ENCODE data around the gene MYO1A. TPM values are rescaled to one million over a fixed set of nuclear protein-coding genes. Genes with fewer than 3 reads are reported as not detected.
"Not testable (repeated sequence)": the region's sequence is repeated elsewhere in the genome, so short reads cannot be mapped to it uniquely, and the experiment has no call there.

Gene MYO1A
- total and polyA plus RNA-seq, 2 experiments from 2014 or later, result 1.5 TPM; not detected in 1

DNA sequence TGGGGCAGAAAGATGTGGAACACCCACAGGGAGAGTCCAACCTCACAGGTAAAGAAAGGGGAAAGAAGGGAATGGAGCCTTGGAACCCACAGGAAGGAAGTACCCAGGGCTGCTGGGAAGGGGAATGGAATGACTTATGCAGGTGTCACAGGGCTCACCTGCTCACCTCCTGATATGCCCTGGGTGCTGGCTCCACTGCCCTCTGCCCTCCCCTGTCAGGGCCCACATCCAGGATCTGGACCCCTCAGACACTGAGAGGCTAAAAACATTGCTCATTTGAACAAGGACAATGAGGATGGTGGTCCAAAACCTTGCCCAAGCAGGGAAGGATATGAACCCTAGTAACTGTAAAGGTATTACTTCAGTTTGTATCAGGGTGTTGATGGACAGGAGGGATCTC is 62.9 kb downstream of the MYO1A start:
- no peaks in the 10 kb centered on the region for H3K36me3 ChIP-seq
- no peak for DNase-seq (ENCODE audit: low read depth in 1 of 2, low spot score in 1 of 2)
- TF ChIP-seq, protein P1, sequence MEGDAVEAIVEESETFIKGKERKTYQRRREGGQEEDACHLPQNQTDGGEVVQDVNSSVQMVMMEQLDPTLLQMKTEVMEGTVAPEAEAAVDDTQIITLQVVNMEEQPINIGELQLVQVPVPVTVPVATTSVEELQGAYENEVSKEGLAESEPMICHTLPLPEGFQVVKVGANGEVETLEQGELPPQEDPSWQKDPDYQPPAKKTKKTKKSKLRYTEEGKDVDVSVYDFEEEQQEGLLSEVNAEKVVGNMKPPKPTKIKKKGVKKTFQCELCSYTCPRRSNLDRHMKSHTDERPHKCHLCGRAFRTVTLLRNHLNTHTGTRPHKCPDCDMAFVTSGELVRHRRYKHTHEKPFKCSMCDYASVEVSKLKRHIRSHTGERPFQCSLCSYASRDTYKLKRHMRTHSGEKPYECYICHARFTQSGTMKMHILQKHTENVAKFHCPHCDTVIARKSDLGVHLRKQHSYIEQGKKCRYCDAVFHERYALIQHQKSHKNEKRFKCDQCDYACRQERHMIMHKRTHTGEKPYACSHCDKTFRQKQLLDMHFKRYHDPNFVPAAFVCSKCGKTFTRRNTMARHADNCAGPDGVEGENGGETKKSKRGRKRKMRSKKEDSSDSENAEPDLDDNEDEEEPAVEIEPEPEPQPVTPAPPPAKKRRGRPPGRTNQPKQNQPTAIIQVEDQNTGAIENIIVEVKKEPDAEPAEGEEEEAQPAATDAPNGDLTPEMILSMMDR (IDR thresholded peaks at IDR 0.05; ENCODE audit: low read depth, low read length), result no peak
- H3K27ac ChIP-seq, result no peak overlapping the region
- H3K9me3 ChIP-seq (ENCODE audit: low read depth), result no peaks in the 10 kb centered on the region
- H3K4me1 ChIP-seq (ENCODE audit: low read depth), result peaks cover 23% of the 10 kb centered on the region
- H3K27me3 ChIP-seq, result no peaks in the 10 kb centered on the region
- H3K4me3 ChIP-seq, result no peak overlapping the region

DNA sequence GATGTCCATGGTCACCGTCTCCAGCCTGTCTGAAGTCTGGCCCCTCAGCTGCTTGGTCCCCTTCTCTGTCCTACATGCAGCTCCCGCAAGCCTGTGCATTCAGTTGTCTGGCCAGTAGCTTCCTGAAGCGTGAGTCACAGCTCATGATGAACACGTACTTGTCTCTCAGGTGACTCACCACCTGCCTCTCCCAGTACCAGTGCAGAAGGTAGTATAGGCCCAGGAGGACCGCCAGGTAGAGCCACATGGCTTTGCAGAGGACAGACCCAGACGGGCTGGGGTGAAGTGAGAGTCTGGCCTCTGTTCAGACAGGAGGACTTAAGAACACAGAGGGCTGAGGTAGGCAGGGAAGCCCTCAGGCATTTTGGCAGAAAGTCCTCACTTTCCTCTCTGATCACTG is 64.2 kb downstream of the MYO1A start:
- not testable (repeated sequence) for DNase-seq (ENCODE audit: low read depth in 1 of 2, low spot score in 1 of 2); H3K9me3 ChIP-seq (ENCODE audit: low read depth); H3K36me3 ChIP-seq; H3K4me3 ChIP-seq; H3K27ac ChIP-seq; H3K27me3 ChIP-seq
- peaks cover 23% of the 10 kb centered on the region for H3K4me1 ChIP-seq (ENCODE audit: low read depth)

DNA sequence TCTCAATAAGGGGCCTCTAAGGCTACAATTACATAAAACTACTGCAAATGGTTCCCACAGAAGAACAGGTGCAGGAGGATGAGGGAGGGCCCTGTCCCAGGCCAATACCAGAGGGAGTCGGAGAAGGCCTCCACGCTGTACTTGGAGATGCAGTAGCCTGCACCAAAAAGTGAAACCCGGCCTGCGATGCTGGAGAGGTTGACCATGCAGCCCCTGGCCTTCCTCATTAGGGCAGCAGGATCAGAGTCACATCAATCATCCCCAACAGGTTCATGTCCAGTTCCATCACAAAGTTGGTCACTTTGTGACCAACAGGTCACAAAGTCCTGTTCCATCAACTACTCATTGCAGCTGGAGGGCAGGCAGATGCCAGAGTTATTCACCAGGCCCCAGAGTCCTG is 66.5 kb downstream of the MYO1A start:
- Histone ChIP-seq H3K36me3 (no peaks in the 10 kb centered on the region), H3K27me3 (no peaks in the 10 kb centered on the region), H3K27ac (no peak overlapping the region), H3K9me3 (ENCODE audit: low read depth) (no peaks in the 10 kb centered on the region), H3K4me3 (no peak overlapping the region), H3K4me1 (ENCODE audit: low read depth) (peaks cover 11% of the 10 kb centered on the region)
- no peak for DNase-seq (ENCODE audit: low read depth in 1 of 2, low spot score in 1 of 2)
- TF ChIP-seq, protein P1 (IDR thresholded peaks at IDR 0.05; ENCODE audit: low read depth, low read length), result no peak

DNA sequence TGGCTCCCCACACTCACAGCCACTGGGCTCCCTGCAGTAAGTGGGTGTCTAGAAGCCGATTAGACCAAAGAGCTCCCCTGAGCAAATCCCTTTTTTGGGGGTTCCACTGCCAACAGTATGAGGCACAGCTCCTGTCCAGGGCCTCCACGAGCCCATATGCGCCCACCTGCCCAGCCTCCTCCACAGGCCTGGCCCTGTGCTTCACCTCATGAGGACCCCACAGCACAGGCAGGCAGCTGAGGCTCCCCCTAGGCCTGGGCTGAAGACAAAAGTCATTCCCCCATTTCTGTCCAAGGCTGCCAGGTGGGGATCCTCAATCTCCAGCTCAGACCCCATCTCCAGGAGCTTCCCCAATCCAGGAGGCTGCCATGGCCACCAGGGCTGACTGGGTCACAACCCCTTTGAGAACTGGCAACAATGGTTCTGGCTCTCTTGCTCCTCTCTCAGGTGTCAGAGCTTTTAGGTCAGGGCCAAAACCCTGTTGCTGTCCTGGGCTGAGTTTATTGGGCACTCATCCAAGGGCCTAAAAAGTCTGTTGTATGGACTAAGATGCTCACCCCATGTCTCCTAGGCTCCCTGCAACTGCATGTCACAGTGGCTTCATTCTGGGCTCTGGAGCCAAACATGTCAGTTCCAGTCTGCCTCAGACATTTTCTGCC is 67.2 kb downstream of the MYO1A start:
- not testable (repeated sequence) for H3K9me3 ChIP-seq (ENCODE audit: low read depth); H3K36me3 ChIP-seq; H3K4me3 ChIP-seq; DNase-seq (ENCODE audit: low read depth in 1 of 2, low spot score in 1 of 2); H3K4me1 ChIP-seq (ENCODE audit: low read depth); H3K27ac ChIP-seq; H3K27me3 ChIP-seq

DNA sequence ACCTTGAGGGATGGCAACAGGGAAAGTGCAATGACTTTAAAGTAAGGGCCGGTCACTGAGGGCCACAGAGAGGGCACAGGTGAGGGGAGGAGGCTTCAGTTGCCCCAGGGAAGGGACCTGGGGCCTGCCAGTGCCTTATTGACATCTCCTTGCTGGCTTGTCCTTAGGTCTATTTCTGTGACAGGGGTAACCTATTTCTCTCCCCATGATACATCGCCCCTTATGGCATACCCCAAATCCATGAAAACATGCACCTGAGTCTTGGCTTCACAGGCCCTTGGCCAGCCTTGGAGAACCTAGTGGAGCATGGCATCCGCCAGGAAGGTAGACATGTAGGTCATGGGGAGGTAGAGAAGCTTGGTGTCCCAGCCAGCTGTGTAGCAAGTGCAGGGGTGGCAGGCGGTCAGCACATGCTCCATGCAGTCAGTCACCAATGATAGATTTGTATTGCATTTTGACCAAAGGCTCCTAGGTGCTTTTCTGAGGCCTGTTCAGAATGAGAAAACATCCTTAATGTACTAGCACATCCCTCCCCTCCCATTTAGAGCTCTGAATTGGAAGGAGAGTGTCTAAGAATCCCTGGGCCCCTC is 68.9 kb downstream of the MYO1A start:
- Histone ChIP-seq H3K27me3 (no peaks in the 10 kb centered on the region), H3K9me3 (ENCODE audit: low read depth) (no peaks in the 10 kb centered on the region), H3K27ac (no peak overlapping the region), H3K36me3 (no peaks in the 10 kb centered on the region), H3K4me1 (ENCODE audit: low read depth) (no peaks in the 10 kb centered on the region), H3K4me3 (no peak overlapping the region)
- TF ChIP-seq, protein P1 (IDR thresholded peaks at IDR 0.05; ENCODE audit: low read depth, low read length), result no peak
- no peak for DNase-seq (ENCODE audit: low read depth in 1 of 2, low spot score in 1 of 2)

DNA sequence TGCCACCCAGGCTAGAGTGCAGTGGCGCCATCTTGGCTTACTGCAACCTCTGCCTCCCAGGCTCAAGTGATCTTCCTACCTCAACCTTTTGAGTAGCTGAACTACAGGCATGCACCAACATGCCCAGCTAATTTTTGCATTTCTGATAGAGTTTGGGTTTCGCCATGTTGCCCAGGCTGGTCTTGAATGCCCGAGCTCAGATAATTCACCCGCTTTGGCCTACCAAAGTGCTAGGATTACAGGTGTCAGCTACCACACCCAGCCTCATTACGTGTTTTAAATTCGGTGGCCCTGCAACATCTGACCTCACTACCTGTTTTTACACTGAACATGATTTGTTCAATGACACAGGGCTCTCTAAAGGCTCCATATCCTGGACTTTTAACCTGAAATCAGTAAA is 69.7 kb downstream of the MYO1A start:
- TF ChIP-seq, protein P1 (IDR thresholded peaks at IDR 0.05; ENCODE audit: low read depth, low read length), result no peak
- Histone ChIP-seq H3K27me3 (no peaks in the 10 kb centered on the region), H3K4me1 (ENCODE audit: low read depth) (no peaks in the 10 kb centered on the region), H3K4me3 (no peak overlapping the region), H3K27ac (no peak overlapping the region), H3K36me3 (no peaks in the 10 kb centered on the region), H3K9me3 (ENCODE audit: low read depth) (no peaks in the 10 kb centered on the region)
- no peak for DNase-seq (ENCODE audit: low read depth in 1 of 2, low spot score in 1 of 2)
